Panc1 (cell line): ENCODE results near the gene MRPL51. TPM values are rescaled to one million over a fixed set of nuclear protein-coding genes. Genes with fewer than 3 reads are reported as not detected.

Source experiments
- ATAC-seq: fragments of 200-7000 bp; cut with Tn5 transposase; 2 replicates; pipeline ENCODE4 v1.9.1; 2020; ENCODE audit warnings: mild to moderate bottlenecking, moderate library complexity
- BruUV-seq: library from RNA; stranded (reverse); fragments of 400-500 nt; replicated peaks from 2 replicates; lab custom pipeline; 2021; lab: Mats Ljungman, UMichigan
- CTCF ChIA-PET: fragments of 300-600 bp; sonication (Branson Sonifier 250); formaldehyde crosslinking; loops from one replicate; lab custom pipeline; 2022; ENCODE audit warnings: antibody characterized with exemption; lab: Charles Lee
- POLR2A ChIA-PET: fragments of 300-600 bp; sonication (Branson Sonifier 250); formaldehyde crosslinking; loops from one replicate; lab custom pipeline; 2022; ENCODE audit warnings: antibody characterized with exemption; lab: Charles Lee
- DNase-seq: peaks from one replicate; pipeline ENCODE4 v3.0.0-alpha.2; 2010; ENCODE audit warnings: low read depth, low spot score
- H3K27ac ChIP-seq: 2 replicates; pipeline ENCODE4 v1.5.1; 2011; ENCODE audit warnings: mild to moderate bottlenecking, low read length, inconsistent platforms
- H3K27me3 ChIP-seq: fragments of 200-500 bp; sonication (Bioruptor generic); 2 replicates; pipeline ENCODE4 v1.6.0; 2014; ENCODE audit warnings: low read length, inconsistent platforms; ENCODE audit not compliant: control insufficient read depth, insufficient read depth
- H3K36me3 ChIP-seq: fragments of 200-500 bp; sonication (Bioruptor generic); 2 replicates; pipeline ENCODE4 v1.5.1; 2014; ENCODE audit warnings: inconsistent platforms, mild to moderate bottlenecking, low read length, moderate library complexity; ENCODE audit not compliant: control insufficient read depth, insufficient read depth
- H3K4me1 ChIP-seq: 2 replicates; pipeline ENCODE4 v1.5.1; 2011; ENCODE audit warnings: inconsistent platforms, mild to moderate bottlenecking, low read length, moderate library complexity; ENCODE audit not compliant: control insufficient read depth, insufficient read depth
- H3K4me3 ChIP-seq, 2 experiments: 2 replicates each; pipeline ENCODE4 v1.5.1; 2011 to 2012; ENCODE audit warnings: low read depth in 2 of 2, low read length in 2 of 2, mild to moderate bottlenecking in 2 of 2, inconsistent platforms in 1 of 2, moderate library complexity in 1 of 2
- H3K9me3 ChIP-seq: fragments of 200-500 bp; sonication (Bioruptor generic); 2 replicates; pipeline ENCODE4 v1.5.1; 2014; ENCODE audit warnings: low read depth, mild to moderate bottlenecking, inconsistent platforms, low read length, moderate library complexity; ENCODE audit not compliant: control insufficient read depth, insufficient read depth
- CTCF ChIP-seq: fragments of 450-650 bp; IDR thresholded peaks from 2 replicates; pipeline ENCODE4 v1.5.1; 2017; ENCODE audit warnings: mild to moderate bottlenecking
- POLR2AphosphoS5 ChIP-seq: IDR thresholded peaks from 2 replicates; pipeline ENCODE4 v1.6.1; 2012; ENCODE audit warnings: mild to moderate bottlenecking, low read depth, low read length, moderate library complexity
- SIN3A ChIP-seq: IDR thresholded peaks from 2 replicates; pipeline ENCODE4 v1.6.1; 2012; ENCODE audit warnings: low read depth, mild to moderate bottlenecking, low read length, moderate library complexity, borderline replicate concordance; ENCODE audit not compliant: insufficient read depth
- TCF7L2 ChIP-seq: IDR thresholded peaks from 2 replicates; pipeline ENCODE4 v1.6.1; 2011; ENCODE audit warnings: mild to moderate bottlenecking, low read depth, low read length, inconsistent platforms
- in situ Hi-C: cut with HindIII; loops from 2 replicates; pipeline ENCODE4 v1.10.0; 2016; ENCODE audit warnings: low sequenced_read_pairs, low pct_unique_long_range_greater_than_20kb
- intact Hi-C: fragments of 100-400 bp; cut with micrococcal nuclease; formaldehyde crosslinking; loops from one replicate; pipeline ENCODE4 v1.10.0; 2022; ENCODE audit not compliant: unreplicated experiment
- total RNA-seq: library from RNA; stranded (reverse); gene quantifications from one replicate; pipeline ENCODE4 v1.2.1, GENCODE V29; 2021; ENCODE audit not compliant: unreplicated experiment
- TF ChIP-seq, protein P1 (sequence below), 2 experiments: IDR thresholded peaks; 2 replicates each; pipeline ENCODE4 v1.6.1; 2011 to 2012; ENCODE audit warnings: low read depth in 2 of 2, control low read depth in 1 of 2, low read length in 1 of 2, mild to moderate bottlenecking in 1 of 2, moderate library complexity in 1 of 2; ENCODE audit not compliant: insufficient read depth in 1 of 2

Gene MRPL51
- total RNA-seq, 1 experiment from 2014 or later = 194 TPM

GRCh38 chr12:6536894-6537579, 44.0 kb upstream of the MRPL51 start:
- no TSS peak for BruUV-seq
- DNase-seq (no peak), ATAC-seq (no peak)
- no peaks in the 10 kb centered on the region for H3K9me3 ChIP-seq
- peak overlapping the region; percentile 77 to 86 for H3K4me3 ChIP-seq
- in situ Hi-C loops = no loop called here
- peaks cover 11% of the 10 kb centered on the region for H3K36me3 ChIP-seq
- no peaks in the 10 kb centered on the region for H3K27me3 ChIP-seq
- intact Hi-C loops = no loop called here
- H3K4me1 ChIP-seq = peaks cover 50% of the 10 kb centered on the region
- ChIA-PET POLR2A (interaction anchor here (0.5 to 1.1 kb wide), 3 partner anchors 28 to 336 kb away, joined by 3 read pairs; no protein-coding TSS in a partner anchor), CTCF (no interaction called here)
- TF ChIP-seq TCF7L2 (no peak), POLR2AphosphoS5 (no peak), CTCF (no peak), SIN3A (no peak)
- TF ChIP-seq, protein P1, sequence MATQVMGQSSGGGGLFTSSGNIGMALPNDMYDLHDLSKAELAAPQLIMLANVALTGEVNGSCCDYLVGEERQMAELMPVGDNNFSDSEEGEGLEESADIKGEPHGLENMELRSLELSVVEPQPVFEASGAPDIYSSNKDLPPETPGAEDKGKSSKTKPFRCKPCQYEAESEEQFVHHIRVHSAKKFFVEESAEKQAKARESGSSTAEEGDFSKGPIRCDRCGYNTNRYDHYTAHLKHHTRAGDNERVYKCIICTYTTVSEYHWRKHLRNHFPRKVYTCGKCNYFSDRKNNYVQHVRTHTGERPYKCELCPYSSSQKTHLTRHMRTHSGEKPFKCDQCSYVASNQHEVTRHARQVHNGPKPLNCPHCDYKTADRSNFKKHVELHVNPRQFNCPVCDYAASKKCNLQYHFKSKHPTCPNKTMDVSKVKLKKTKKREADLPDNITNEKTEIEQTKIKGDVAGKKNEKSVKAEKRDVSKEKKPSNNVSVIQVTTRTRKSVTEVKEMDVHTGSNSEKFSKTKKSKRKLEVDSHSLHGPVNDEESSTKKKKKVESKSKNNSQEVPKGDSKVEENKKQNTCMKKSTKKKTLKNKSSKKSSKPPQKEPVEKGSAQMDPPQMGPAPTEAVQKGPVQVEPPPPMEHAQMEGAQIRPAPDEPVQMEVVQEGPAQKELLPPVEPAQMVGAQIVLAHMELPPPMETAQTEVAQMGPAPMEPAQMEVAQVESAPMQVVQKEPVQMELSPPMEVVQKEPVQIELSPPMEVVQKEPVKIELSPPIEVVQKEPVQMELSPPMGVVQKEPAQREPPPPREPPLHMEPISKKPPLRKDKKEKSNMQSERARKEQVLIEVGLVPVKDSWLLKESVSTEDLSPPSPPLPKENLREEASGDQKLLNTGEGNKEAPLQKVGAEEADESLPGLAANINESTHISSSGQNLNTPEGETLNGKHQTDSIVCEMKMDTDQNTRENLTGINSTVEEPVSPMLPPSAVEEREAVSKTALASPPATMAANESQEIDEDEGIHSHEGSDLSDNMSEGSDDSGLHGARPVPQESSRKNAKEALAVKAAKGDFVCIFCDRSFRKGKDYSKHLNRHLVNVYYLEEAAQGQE (IDR thresholded peaks at IDR 0.05; ENCODE audit: insufficient read depth in 1 of 2, low read depth in 2 of 2, low read length in 1 of 2) = no peak
- peak overlapping the region; percentile 89; the same call in 1 of the 2 replicates for H3K27ac ChIP-seq

DNA sequence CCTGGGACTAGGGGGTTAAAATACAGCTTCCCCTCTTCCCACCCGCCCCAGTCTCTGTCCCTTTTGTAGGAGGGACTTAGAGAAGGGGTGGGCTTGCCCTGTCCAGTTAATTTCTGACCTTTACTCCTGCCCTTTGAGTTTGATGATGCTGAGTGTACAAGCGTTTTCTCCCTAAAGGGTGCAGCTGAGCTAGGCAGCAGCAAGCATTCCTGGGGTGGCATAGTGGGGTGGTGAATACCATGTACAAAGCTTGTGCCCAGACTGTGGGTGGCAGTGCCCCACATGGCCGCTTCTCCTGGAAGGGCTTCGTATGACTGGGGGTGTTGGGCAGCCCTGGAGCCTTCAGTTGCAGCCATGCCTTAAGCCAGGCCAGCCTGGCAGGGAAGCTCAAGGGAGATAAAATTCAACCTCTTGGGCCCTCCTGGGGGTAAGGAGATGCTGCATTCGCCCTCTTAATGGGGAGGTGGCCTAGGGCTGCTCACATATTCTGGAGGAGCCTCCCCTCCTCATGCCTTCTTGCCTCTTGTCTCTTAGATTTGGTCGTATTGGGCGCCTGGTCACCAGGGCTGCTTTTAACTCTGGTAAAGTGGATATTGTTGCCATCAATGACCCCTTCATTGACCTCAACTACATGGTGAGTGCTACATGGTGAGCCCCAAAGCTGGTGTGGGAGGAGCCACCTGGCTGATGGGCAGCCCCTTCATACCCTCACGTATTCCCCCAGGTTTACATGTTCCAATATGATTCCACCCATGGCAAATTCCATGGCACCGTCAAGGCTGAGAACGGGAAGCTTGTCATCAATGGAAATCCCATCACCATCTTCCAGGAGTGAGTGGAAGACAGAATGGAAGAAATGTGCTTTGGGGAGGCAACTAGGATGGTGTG, 43.1 kb upstream of the MRPL51 start:
- Histone ChIP-seq H3K36me3 (peaks cover 11% of the 10 kb centered on the region), H3K4me1 (peaks cover 55% of the 10 kb centered on the region), H3K4me3 (peak overlapping the region; percentile 77 to 86), H3K27me3 (no peaks in the 10 kb centered on the region), H3K27ac (peak overlapping the region; percentile 89), H3K9me3 (no peaks in the 10 kb centered on the region)
- BruUV-seq = no TSS peak
- ChIA-PET CTCF (interaction anchor here (0.7 kb wide), 1 partner anchor 162 kb away, joined by 4 read pairs; no protein-coding TSS in a partner anchor), POLR2A (interaction anchor here (0.6 to 1.1 kb wide), 3 partner anchors 22 to 89 kb away, joined by 3 read pairs; no protein-coding TSS in a partner anchor)
- ATAC-seq = no peak
- no peak for DNase-seq
- intact Hi-C loops (no loop called here), in situ Hi-C loops (no loop called here)
- TF ChIP-seq CTCF (no peak), POLR2AphosphoS5 (no peak), SIN3A (no peak), TCF7L2 (no peak)
- TF ChIP-seq, protein P1 (IDR thresholded peaks at IDR 0.05; ENCODE audit: insufficient read depth in 1 of 2, low read depth in 2 of 2, low read length in 1 of 2) = no peak
